Nephron progenitor cell (in vitro differentiated cells): ENCODE measurements around the gene SENP7.

Experiments
- DNase-seq: peaks from one replicate; pipeline ENCODE4 v3.0.0; 2021
- H3K27ac Mint-ChIP-seq: 2 replicates; pipeline ENCODE4 v1.8.0; 2021; ENCODE audit warnings: mild to moderate bottlenecking, moderate library complexity, mixed read lengths
- H3K27me3 Mint-ChIP-seq: 2 replicates; pipeline ENCODE4 v1.8.0; 2021; ENCODE audit warnings: mild to moderate bottlenecking, low read depth, mixed read lengths; ENCODE audit not compliant: poor library complexity
- H3K36me3 Mint-ChIP-seq: 2 replicates; pipeline ENCODE4 v1.8.0; 2021; ENCODE audit warnings: low read depth, mixed read lengths
- H3K4me1 Mint-ChIP-seq: 2 replicates; pipeline ENCODE4 v1.8.0; 2021; ENCODE audit warnings: mixed read lengths
- H3K4me3 Mint-ChIP-seq: 2 replicates; pipeline ENCODE4 v1.8.0; 2021; ENCODE audit warnings: mild to moderate bottlenecking, moderate library complexity, mixed read lengths
- H3K9me3 Mint-ChIP-seq: 2 replicates; pipeline ENCODE4 v1.8.0; 2021; ENCODE audit warnings: mild to moderate bottlenecking, moderate library complexity, mixed read lengths
- CTCF ChIP-seq: fragments of 200-600 bp; sonication (generic); IDR thresholded peaks from 2 replicates; pipeline ENCODE4 v1.5.0; 2021; ENCODE audit warnings: antibody characterized with exemption

The SENP7 gene

GRCh38 chr3:101303836-101304235 lies 209.2 kb downstream of the SENP7 start:
- peaks cover 41% of the 10 kb centered on the region for H3K9me3 Mint-ChIP-seq
- no peak overlapping the region for H3K4me3 Mint-ChIP-seq
- H3K36me3 Mint-ChIP-seq: peaks cover 13% of the 10 kb centered on the region
- no peaks in the 10 kb centered on the region for H3K27me3 Mint-ChIP-seq
- no peaks in the 10 kb centered on the region for H3K4me1 Mint-ChIP-seq
- no peak for DNase-seq
- no peak overlapping the region for H3K27ac Mint-ChIP-seq
- TF ChIP-seq CTCF: no peak

- no peaks in the 10 kb centered on the region for H3K27me3 Mint-ChIP-seq
- TF ChIP-seq CTCF: no peak
- H3K36me3 Mint-ChIP-seq: peaks cover 10% of the 10 kb centered on the region
- no peaks in the 10 kb centered on the region for H3K4me1 Mint-ChIP-seq
- DNase-seq: no peak
- no peak overlapping the region for H3K27ac Mint-ChIP-seq
- peaks cover 39% of the 10 kb centered on the region for H3K9me3 Mint-ChIP-seq
- no peak overlapping the region for H3K4me3 Mint-ChIP-seq
Measured at GRCh38 chr3:101303089-101303731, 209.8 kb downstream of the SENP7 start.

GRCh38 chr3:101300073-101300472 lies 212.9 kb downstream of the SENP7 start:
- no peaks in the 10 kb centered on the region for H3K4me1 Mint-ChIP-seq
- H3K27me3 Mint-ChIP-seq: no peaks in the 10 kb centered on the region
- peaks cover 46% of the 10 kb centered on the region for H3K9me3 Mint-ChIP-seq
- H3K27ac Mint-ChIP-seq: no peak overlapping the region
- H3K36me3 Mint-ChIP-seq: peaks cover 6% of the 10 kb centered on the region
- TF ChIP-seq CTCF: no peak
- H3K4me3 Mint-ChIP-seq: no peak overlapping the region
- no peak for DNase-seq

- DNase-seq: no peak
- no peaks in the 10 kb centered on the region for H3K4me1 Mint-ChIP-seq
- no peak overlapping the region for H3K27ac Mint-ChIP-seq
- H3K36me3 Mint-ChIP-seq: no peaks in the 10 kb centered on the region
- H3K27me3 Mint-ChIP-seq: no peaks in the 10 kb centered on the region
- peaks cover 27% of the 10 kb centered on the region for H3K9me3 Mint-ChIP-seq
- no peak overlapping the region for H3K4me3 Mint-ChIP-seq
- no peak for TF ChIP-seq CTCF
Measured at GRCh38 chr3:101292027-101292426, 221.0 kb downstream of the SENP7 start.

GRCh38 chr3:101288294-101288693 lies 224.7 kb downstream of the SENP7 start:
- Mint-ChIP-seq H3K27ac (no peak overlapping the region), H3K36me3 (no peaks in the 10 kb centered on the region), H3K27me3 (no peaks in the 10 kb centered on the region), H3K4me1 (no peaks in the 10 kb centered on the region), H3K4me3 (no peak overlapping the region), H3K9me3 (peaks cover 3% of the 10 kb centered on the region)
- TF ChIP-seq CTCF: no peak
- no peak for DNase-seq

- TF ChIP-seq CTCF: no peak
- H3K27me3 Mint-ChIP-seq: no peaks in the 10 kb centered on the region
- no peaks in the 10 kb centered on the region for H3K36me3 Mint-ChIP-seq
- peaks cover 9% of the 10 kb centered on the region for H3K4me1 Mint-ChIP-seq
- no peak for DNase-seq
- peaks cover 3% of the 10 kb centered on the region for H3K9me3 Mint-ChIP-seq
- H3K4me3 Mint-ChIP-seq: no peak overlapping the region
- no peak overlapping the region for H3K27ac Mint-ChIP-seq
Measured at GRCh38 chr3:101284757-101285156, 228.3 kb downstream of the SENP7 start.
